GM19328 (cell line): ENCODE data around the gene IMMT.
A peak's percentile ranks its signal among the peaks of the same experiment; 100 is the strongest.
"Not testable (repeated sequence)": the region's sequence is repeated elsewhere in the genome, so short reads cannot be mapped to it uniquely, and the experiment has no call there.

ENCODE experiments used
- ATAC-seq: cut with Tn5 transposase; IDR thresholded peaks from one replicate; pipeline ENCODE4 v1.9.1; 2021; ENCODE audit warnings: mild to moderate bottlenecking, moderate library complexity; ENCODE audit not compliant: unreplicated experiment

The IMMT gene

DNA sequence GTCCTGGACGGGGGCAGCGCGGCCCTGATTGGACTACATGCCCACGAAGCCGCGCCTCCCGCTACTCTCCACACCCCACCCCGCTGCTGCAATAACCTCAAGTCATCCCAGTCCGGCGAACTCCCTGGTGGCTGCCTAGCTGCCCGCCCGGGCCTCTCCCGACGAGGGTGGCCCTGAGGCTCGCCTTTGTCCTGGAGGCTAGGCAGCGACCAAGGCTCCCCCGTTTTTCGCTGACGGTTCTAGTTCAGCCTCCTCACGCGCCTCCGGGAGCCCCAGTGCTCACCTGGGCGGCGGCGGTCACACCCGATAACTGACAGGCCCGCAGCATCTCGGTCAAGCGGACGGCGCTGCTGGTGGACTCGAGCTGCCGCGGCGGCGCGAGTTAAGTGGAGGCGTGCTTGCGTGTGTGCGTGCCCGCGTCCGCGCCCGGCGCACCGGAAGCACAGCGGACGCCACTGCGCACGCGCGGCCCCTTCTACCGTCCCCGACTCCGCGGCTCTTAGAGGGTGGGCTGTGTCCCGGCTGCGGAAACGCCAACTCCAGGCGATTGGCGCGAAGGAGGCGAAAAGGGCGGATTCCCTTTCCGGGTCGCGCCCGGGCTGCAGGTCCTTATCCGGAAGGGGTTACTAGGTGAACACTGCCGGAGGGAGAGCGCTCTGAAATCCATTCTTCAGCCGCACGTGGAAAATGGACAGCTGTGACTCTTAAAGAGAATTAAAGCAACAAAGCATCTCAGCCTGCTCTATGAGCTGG is at the start of gene IMMT:
Gene IMMT (minus strand): TSS at position 408 of the 753 bp plus-strand sequence. CDS start 80 bp downstream, at position 328.
- peak; percentile 77 for ATAC-seq

DNA sequence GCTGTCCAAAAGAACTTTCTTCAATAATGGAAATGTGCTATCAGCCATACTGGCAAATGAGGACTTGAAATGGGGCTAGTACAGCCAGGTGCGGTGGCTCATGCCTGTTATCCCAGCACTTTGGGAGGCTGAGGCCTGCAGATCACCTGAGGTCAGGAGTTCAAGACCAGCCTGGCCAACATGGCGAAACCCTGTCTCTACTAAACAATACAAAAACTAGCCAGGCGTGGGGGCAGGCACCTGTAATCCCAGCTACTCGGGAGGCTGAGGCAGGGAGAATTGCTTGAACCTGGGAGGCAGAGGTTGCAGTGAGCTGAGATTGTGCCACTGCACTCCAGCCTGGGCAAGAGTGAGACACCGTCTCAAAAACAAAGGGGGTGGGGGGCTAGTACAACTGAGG is 49.5 kb upstream of the IMMT start:
- ATAC-seq, result not testable (repeated sequence)

DNA sequence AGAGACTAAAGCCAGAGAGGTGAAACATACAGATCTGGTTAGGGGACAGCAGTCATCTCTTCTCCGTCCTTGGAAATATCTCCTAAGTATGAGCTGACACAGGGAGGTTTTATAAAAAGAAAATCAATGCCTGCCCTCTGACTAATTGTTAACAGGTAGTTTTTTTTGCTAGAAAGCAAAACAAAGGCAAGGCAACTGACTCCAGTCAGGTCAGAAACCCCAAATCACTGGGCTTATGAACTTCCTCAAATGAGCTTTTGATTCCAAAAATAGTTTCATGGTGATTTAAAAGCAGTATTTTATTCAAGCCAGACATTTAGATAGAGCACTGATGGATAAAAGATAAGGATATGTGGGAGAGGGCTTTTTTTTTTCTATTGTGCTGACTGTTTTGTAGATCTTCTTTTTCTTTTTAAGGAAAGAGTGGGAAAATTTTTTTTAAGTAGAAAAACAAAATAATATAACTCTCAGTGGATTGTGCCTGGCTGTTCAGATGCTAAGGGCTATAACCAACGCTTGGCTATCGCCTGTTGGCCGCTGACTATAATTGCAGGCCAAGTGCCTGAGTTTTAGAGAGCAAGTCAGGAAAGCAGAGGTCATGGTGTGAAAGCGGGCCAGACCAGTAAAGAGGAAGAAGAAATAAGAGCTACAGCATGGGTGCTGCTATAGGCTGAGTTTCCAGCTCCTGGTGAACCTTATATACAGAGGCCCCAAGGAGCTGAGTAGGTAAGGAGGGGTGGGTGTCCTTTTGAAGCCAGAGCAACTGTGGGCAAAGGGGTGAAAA is 48.9 kb upstream of the IMMT start:
- no peak for ATAC-seq

DNA sequence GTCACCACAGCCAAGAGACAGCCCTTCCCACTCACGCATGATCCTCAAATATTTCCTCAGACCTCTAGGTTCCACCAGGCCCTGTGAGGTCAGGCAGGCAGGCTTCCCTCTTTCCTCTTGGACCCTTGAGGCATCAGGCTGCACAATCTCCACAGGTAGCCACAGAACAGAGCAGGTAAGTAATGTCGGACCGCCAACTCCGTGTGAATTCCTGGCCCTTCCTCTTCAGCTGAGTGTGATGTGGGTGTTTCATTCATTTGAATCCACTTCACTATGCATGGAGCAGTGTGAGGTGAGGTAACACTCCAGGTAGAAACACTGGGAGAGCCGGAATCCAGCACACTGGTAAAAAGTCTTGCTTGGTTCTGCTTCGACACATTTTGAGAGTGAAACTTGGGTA is 48.0 kb upstream of the IMMT start:
- ATAC-seq, result no peak

- no peak for ATAC-seq
Observed at GRCh38 chr2:86241611-86242010, 46.3 kb upstream of the IMMT start.

DNA sequence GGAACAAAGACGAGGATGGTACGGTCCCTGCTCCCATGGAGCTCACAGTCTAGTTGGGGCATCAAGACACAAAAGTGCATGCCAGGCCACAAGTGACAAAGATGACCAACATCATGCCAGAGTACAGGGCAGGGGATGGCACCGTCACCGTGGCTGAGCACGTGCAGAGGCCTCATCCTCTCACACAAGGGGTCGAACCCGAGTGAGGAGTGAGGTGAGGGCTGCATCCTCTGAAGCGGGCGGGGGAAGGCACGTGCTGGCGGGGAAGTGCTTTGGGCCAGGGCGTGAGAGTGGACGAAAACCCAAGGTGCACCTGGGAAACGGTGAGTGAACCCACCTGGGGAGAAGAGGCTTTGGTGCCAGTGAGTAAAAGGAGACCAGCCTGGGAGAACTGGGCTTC is 45.0 kb upstream of the IMMT start:
- ATAC-seq, result no peak

DNA sequence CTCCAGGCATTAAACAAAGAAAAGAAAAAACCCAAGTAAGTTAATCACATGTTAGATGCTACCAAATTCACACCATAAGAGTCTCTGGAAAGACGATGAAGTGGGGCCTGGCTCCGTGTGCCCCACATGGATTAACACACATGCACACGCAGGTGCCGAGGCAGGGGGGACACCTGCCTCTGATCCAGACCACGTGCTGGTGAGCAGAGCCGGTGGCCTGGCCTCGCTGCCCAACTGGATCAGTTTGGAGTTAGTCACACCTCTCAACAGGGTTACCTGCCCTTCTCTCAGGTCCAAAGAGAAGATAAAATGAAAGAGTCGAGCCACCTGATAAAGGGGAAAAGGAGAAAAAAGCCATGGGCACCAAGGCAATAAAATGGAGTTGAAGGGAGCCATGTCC is 44.5 kb upstream of the IMMT start:
- no peak for ATAC-seq

- ATAC-seq, result no peak
Observed at GRCh38 chr2:86239326-86239725, 44.1 kb upstream of the IMMT start.

DNA sequence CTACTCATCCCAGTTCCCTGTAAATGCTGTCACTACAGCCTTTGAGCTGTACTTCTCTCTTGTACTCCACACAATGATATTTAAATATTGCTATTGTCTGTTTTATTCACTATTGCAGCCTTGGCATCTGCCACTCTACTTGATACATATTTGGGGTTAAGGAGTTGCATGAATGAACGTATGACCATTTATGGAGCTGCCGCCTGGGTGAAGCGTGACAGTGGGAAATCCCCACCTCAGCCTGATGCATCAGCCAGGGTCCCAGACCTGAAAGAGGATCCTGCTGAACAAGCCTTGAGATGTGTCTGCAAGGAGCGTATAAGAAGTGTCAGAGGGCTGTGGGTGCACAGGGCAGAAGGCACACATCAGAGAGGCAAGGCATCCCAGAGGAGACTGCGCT is 43.1 kb upstream of the IMMT start:
- peak; percentile 88 for ATAC-seq

GRCh38 chr2:86237172-86237571 is 41.9 kb upstream of the IMMT start:
- ATAC-seq, result no peak

GRCh38 chr2:86235196-86235980 is 40.1 kb upstream of the IMMT start:
- no peak for ATAC-seq

DNA sequence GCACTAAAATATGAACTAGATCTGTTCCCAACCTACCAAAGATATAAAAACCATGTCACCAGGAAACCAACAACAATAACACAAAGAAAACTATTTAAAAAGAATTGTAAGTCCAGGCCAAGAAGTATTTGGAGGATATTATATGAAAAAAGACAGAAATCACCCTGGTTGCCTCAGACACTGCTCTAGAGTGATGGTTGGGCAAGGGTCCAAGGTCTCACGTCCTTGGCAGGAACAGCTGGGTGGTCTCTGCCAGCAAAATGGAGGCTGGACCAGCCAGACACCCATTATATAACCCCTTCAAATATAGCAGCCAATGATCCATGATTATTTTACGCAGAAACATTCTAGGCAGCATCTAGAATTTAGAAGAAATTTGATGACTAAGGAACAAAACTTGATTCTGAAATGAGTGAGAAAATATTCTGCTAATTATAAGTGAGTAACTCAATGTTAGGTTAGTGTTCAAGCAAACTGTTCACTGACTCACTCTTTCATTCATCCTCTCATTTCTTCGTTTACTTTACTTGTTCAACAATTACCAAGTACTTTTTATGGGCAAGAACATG is 39.4 kb upstream of the IMMT start:
- ATAC-seq, result no peak

DNA sequence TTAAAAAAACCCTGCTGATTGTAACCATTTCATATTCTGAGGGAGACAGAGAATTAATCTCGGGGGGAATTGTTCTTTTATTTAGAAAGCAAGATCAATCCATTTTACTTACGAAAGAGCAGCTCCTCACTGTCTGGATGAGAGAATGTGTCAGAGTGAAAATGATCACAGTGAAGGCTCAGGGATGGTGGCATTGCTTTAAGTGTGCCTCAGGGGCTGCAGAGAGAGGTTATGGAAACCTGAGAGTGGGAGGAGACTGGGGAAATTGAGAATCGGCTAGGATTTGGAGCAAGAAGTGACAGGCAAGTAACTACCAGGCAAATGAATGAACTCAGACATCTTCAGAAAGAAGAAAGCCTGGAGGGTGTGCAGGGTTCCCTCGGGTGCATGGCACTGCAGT is 38.2 kb upstream of the IMMT start:
- no peak for ATAC-seq

GRCh38 chr2:86232910-86233309 is 37.6 kb upstream of the IMMT start:
- ATAC-seq, result no peak

GRCh38 chr2:86232373-86232784 is 37.1 kb upstream of the IMMT start:
- ATAC-seq, result no peak

DNA sequence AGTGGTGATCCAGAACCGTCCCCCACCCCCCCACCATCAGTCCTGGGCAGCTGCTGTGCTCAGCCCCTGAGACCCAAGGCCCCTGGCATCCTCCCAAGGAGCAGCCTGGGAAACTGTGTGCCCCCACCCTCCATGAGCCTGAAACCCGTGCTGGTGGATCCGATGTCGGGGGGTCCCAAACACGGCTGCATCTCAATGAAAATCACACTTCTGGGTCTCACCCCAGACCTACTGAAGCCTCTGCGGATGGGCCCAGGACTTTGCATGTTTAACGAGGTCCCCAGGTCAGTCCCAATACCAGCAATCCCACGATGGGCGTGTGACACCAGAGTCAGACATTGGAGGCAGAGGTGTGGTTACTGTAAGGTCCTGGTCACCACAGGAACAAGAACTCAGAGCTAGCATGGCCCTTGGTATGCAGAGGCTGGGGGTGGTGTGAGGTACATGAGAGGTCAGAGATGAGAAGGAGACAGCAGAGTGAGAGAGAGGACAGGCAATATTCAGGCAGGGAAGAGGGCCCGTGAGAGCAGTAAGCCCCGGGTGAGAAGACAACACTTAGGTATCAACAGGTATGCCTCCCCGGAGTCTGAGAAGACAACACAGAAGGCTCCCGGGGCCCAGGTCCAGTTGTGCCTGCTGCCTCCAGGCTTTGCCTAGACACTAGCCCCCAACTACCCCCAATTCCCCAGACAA is 36.6 kb upstream of the IMMT start:
- no peak for ATAC-seq

DNA sequence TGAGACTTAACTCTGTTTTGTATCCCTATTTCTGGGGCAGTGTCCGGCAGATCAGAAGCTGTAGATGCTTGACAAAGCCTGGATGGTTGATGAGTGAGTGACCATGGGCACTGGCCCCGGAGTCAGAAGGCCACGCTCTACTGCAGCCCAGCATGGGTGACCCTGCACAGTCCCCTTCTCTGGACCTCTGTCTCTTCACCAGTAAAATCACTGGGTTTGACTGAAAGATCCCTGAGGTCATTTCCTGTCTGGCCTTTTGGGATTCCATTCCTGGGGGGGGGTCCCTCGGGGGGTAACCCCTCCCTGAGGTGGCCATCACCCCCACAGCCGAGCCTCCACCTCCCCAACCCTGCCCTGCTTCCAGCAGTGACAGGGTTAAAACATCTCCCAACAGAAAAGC is 35.7 kb upstream of the IMMT start:
- ATAC-seq, result no peak

DNA sequence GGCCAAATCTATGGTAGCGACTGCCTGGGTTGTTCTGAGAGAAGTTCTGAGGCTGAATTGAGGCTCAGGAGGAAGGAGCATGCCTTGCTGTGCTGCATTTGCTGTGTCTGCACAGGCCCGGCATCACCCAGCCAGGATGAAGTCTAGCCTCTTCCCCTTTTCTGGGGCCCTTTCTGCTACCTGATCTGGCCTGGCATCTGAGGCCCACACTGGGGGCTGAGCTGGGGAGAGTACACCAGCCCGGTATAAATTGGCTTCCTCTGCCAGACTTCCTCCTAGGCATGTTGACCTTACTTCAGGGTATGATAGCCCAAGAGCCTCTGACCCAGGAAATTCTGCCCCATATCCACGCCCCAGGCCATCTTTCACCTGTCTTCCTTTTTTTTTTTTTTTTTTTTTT is 34.0 kb upstream of the IMMT start:
- peak; percentile 43 for ATAC-seq

- ATAC-seq, result not testable (repeated sequence)
Observed at GRCh38 chr2:86228574-86228973, 33.3 kb upstream of the IMMT start.

- ATAC-seq, result no peak
Observed at GRCh38 chr2:86227685-86228084, 32.4 kb upstream of the IMMT start.
